A673 (cell line): ENCODE results near the gene OSBPL6. TPM values are rescaled to one million over a fixed set of nuclear protein-coding genes. Genes with fewer than 3 reads are reported as not detected.

Source experiments
- BruUV-seq: library from RNA; stranded (reverse); fragments of 400-500 nt; replicated peaks from 2 replicates; lab custom pipeline; 2021; lab: Mats Ljungman, UMichigan
- CTCF ChIA-PET: fragments of 300-600 bp; sonication (Branson Sonifier 250); formaldehyde crosslinking; loops from one replicate; lab custom pipeline; 2022; ENCODE audit warnings: antibody characterized with exemption; lab: Charles Lee
- POLR2A ChIA-PET: fragments of 300-600 bp; sonication (Branson Sonifier 250); formaldehyde crosslinking; loops from one replicate; lab custom pipeline; 2022; ENCODE audit warnings: antibody characterized with exemption; ENCODE audit not compliant: low non-redundant PET; lab: Charles Lee
- DNase-seq: peaks from one replicate; pipeline ENCODE4 v3.0.0-alpha.2; 2015; ENCODE audit warnings: low spot score
- H3K27ac ChIP-seq: fragments of 200-600 bp; sonication (generic); 2 replicates; pipeline ENCODE4 v1.5.1; 2016; ENCODE audit warnings: mixed run types, low read depth, mild to moderate bottlenecking, mixed read lengths, antibody characterized with exemption, low read length; ENCODE audit not compliant: poor library complexity, severe bottlenecking
- H3K27me3 ChIP-seq: fragments of 200-600 bp; sonication (generic); replicated peaks from 2 replicates; pipeline ENCODE4 v1.6.1; 2017; ENCODE audit warnings: mixed run types, low read depth, mild to moderate bottlenecking, mixed read lengths, antibody characterized with exemption, low read length; ENCODE audit not compliant: insufficient read depth, poor library complexity
- H3K36me3 ChIP-seq: fragments of 200-600 bp; sonication (generic); 2 replicates; pipeline ENCODE4 v1.6.1; 2016; ENCODE audit warnings: mixed run types, mild to moderate bottlenecking, mixed read lengths, antibody characterized with exemption, low read length; ENCODE audit not compliant: insufficient read depth, poor library complexity, severe bottlenecking
- H3K4me1 ChIP-seq: fragments of 200-600 bp; sonication (generic); 2 replicates; pipeline ENCODE4 v1.6.1; 2017; ENCODE audit warnings: mixed run types, mild to moderate bottlenecking, mixed read lengths, antibody characterized with exemption, low read length; ENCODE audit not compliant: insufficient read depth, poor library complexity, severe bottlenecking
- H3K4me3 ChIP-seq: fragments of 200-600 bp; sonication (generic); 2 replicates; pipeline ENCODE4 v1.5.1; 2016; ENCODE audit warnings: low read depth, mixed run types, mild to moderate bottlenecking, mixed read lengths, low read length; ENCODE audit not compliant: poor library complexity, severe bottlenecking
- H3K9me3 ChIP-seq: fragments of 200-600 bp; sonication (generic); 2 replicates; pipeline ENCODE4 v1.6.1; 2016; ENCODE audit warnings: mixed run types, low read depth, mild to moderate bottlenecking, mixed read lengths, antibody characterized with exemption, low read length; ENCODE audit not compliant: poor library complexity, severe bottlenecking
- CTCF ChIP-seq: fragments of 300-800, 200-600 bp; sonication (generic); conservative IDR thresholded peaks from 2 replicates; pipeline ENCODE4 v1.5.1; 2017; ENCODE audit warnings: low read depth, mild to moderate bottlenecking, antibody characterized with exemption, low read length, moderate library complexity, mixed read lengths
- EZH2 ChIP-seq: fragments of 200-600 bp; sonication (generic); IDR thresholded peaks from 2 replicates; pipeline ENCODE4 v1.6.1; 2017; ENCODE audit warnings: borderline replicate concordance, low read depth, mild to moderate bottlenecking, mixed read lengths, antibody characterized with exemption, low read length; ENCODE audit not compliant: poor library complexity, severe bottlenecking
- intact Hi-C: fragments of 100-400 bp; cut with micrococcal nuclease; formaldehyde crosslinking; loops from one replicate; pipeline ENCODE4 v1.10.0; 2022; ENCODE audit not compliant: unreplicated experiment
- total RNA-seq: library from RNA; stranded (reverse); gene quantifications from 2 replicates; pipeline ENCODE4 v1.2.3, GENCODE V29; 2021

The OSBPL6 gene
- total RNA-seq, 1 experiment from 2014 or later, result 19.3 TPM

- intact Hi-C loops, result loop anchor here (5.0 kb wide), 1 partner anchor 105 kb away; no protein-coding TSS in a partner anchor
- no TSS peak for BruUV-seq
- Histone ChIP-seq H3K4me3 (no peak overlapping the region), H3K27me3 (no peaks in the 10 kb centered on the region), H3K27ac (no peak overlapping the region), H3K4me1 (no peaks in the 10 kb centered on the region), H3K36me3 (no peaks in the 10 kb centered on the region), H3K9me3 (no peaks in the 10 kb centered on the region)
- TF ChIP-seq EZH2 (no peak), CTCF (no peak)
- no peak for DNase-seq
- CTCF ChIA-PET, result no interaction called here
- POLR2A ChIA-PET, result no interaction called here
These were observed 113.3 kb downstream of the OSBPL6 start for GRCh38 chr2:178307650-178308049.

GRCh38 chr2:178309541-178309940 lies 115.2 kb downstream of the OSBPL6 start:
- ChIA-PET POLR2A (no interaction called here), CTCF (no interaction called here)
- BruUV-seq, result no TSS peak

GRCh38 chr2:178315078-178315477 lies 120.8 kb downstream of the OSBPL6 start:
- ChIA-PET CTCF (no interaction called here), POLR2A (no interaction called here)
- TF ChIP-seq EZH2, result no peak
- TF ChIP-seq CTCF, result no peak
- intact Hi-C loops, result no loop called here
- Histone ChIP-seq H3K4me3 (no peak overlapping the region), H3K4me1 (no peaks in the 10 kb centered on the region), H3K9me3 (no peaks in the 10 kb centered on the region), H3K27ac (no peak overlapping the region), H3K27me3 (no peaks in the 10 kb centered on the region), H3K36me3 (no peaks in the 10 kb centered on the region)
- DNase-seq, result no peak
- BruUV-seq, result no TSS peak

More at GRCh38 chr2:178309541-178309940, 115.2 kb downstream of the OSBPL6 start:
- H3K27ac ChIP-seq, result no peak overlapping the region
- TF ChIP-seq CTCF (no peak), EZH2 (no peak)
- no peaks in the 10 kb centered on the region for H3K4me1 ChIP-seq
- no peaks in the 10 kb centered on the region for H3K27me3 ChIP-seq
- no peaks in the 10 kb centered on the region for H3K9me3 ChIP-seq
- H3K36me3 ChIP-seq, result no peaks in the 10 kb centered on the region
- no peak for DNase-seq
- no peak overlapping the region for H3K4me3 ChIP-seq
- intact Hi-C loops, result loop anchor here (5.0 kb wide), 1 partner anchor 103 kb away; no protein-coding TSS in a partner anchor
